Dermis blood vessel endothelial cell (primary cell): ENCODE measurements around the gene FOCAD. TPM values are rescaled to one million over a fixed set of nuclear protein-coding genes. Genes with fewer than 3 reads are reported as not detected.
A peak's percentile ranks its signal among the peaks of the same experiment; 100 is the strongest.

Source experiments
- DNase-seq: peaks from one replicate; pipeline ENCODE4 v3.0.0; 2010
- total RNA-seq: library from RNA; depleted of rRNA; stranded (reverse); fragments of >200 nt; gene quantifications from 2 replicates; pipeline ENCODE4 v1.2.3, GENCODE V29; 2014

The FOCAD gene
- total RNA-seq, 1 donor from 2014 or later: 90.0 TPM

- peak; percentile 77 for DNase-seq
These were observed 566 bp upstream of the FOCAD start for GRCh38 chr9:20683351-20684034.

GRCh38 chr9:20684875-20685696, 1.0 kb downstream of the FOCAD start:
- DNase-seq: peak; percentile 84

GRCh38 chr9:20685769-20686168, 1.7 kb downstream of the FOCAD start:
- DNase-seq: no peak

- no peak for DNase-seq
These were observed 5.8 kb downstream of the FOCAD start for GRCh38 chr9:20689833-20690232.

- no peak for DNase-seq
These were observed 8.5 kb downstream of the FOCAD start for GRCh38 chr9:20692554-20692953.

GRCh38 chr9:20693068-20693467, 9.0 kb downstream of the FOCAD start:
- DNase-seq: no peak

GRCh38 chr9:20694248-20694647, 10.2 kb downstream of the FOCAD start:
- DNase-seq: no peak

GRCh38 chr9:20697021-20697719, 13.1 kb downstream of the FOCAD start:
- no peak for DNase-seq

- no peak for DNase-seq
These were observed 14.7 kb downstream of the FOCAD start for GRCh38 chr9:20698782-20699181.

- DNase-seq: peak; percentile 89
These were observed 17.0 kb downstream of the FOCAD start for GRCh38 chr9:20701060-20701459.

GRCh38 chr9:20702570-20702969, 18.5 kb downstream of the FOCAD start:
- DNase-seq: no peak

- DNase-seq: no peak
These were observed 19.1 kb downstream of the FOCAD start for GRCh38 chr9:20703146-20703545.

- no peak for DNase-seq
These were observed 23.6 kb downstream of the FOCAD start for GRCh38 chr9:20707708-20708107.

- peak; percentile 15 for DNase-seq
These were observed 29.1 kb downstream of the FOCAD start for GRCh38 chr9:20713172-20713571.

GRCh38 chr9:20714442-20715415, 30.7 kb downstream of the FOCAD start:
- peak; percentile 23 for DNase-seq

- DNase-seq: peak; percentile 72
These were observed 38.2 kb downstream of the FOCAD start for GRCh38 chr9:20722221-20722620.

GRCh38 chr9:20725675-20726074, 41.6 kb downstream of the FOCAD start:
- DNase-seq: no peak

- peak; percentile 39 for DNase-seq
These were observed 42.1 kb downstream of the FOCAD start for GRCh38 chr9:20726144-20726543.

- DNase-seq: peak; percentile 94
These were observed 44.6 kb downstream of the FOCAD start for GRCh38 chr9:20728493-20729220.

GRCh38 chr9:20729523-20729922, 45.5 kb downstream of the FOCAD start:
- peak; percentile 23 for DNase-seq

GRCh38 chr9:20732118-20732517, 48.1 kb downstream of the FOCAD start:
- peak; percentile 90 for DNase-seq
